Ascending aorta (tissue), 2 donors: ENCODE results near the gene SULT4A1. TPM values are rescaled to one million over a fixed set of nuclear protein-coding genes. Genes with fewer than 3 reads are reported as not detected.

Experiments used
- DNase-seq, 2 donors: peaks; one replicate each; pipeline ENCODE4 v3.0.0-alpha.2; 2019; ENCODE audit warnings: low spot score in 2 of 2
- H3K27ac ChIP-seq, 2 donors: fragments of 200-600 bp; sonication (generic); one replicate each; pipeline ENCODE4 v1.5.1; 2016 to 2017; ENCODE audit warnings: mild to moderate bottlenecking in 1 of 2
- H3K27me3 ChIP-seq: fragments of 200-600 bp; sonication (generic); one replicate; pipeline ENCODE4 v1.5.1; 2017
- H3K36me3 ChIP-seq, 2 donors: fragments of 200-600 bp; sonication (generic); one replicate each; pipeline ENCODE4 v1.5.1; 2016
- H3K4me1 ChIP-seq, 2 donors: fragments of 200-600 bp; sonication (generic); one replicate each; pipeline ENCODE4 v1.5.1; 2016 to 2017; ENCODE audit warnings: mild to moderate bottlenecking in 1 of 2
- H3K4me3 ChIP-seq, 2 donors: fragments of 200-600 bp; sonication (generic); one replicate each; pipeline ENCODE4 v1.5.1; 2016 to 2017; ENCODE audit warnings: mild to moderate bottlenecking in 1 of 2
- H3K9me3 ChIP-seq, 2 donors: fragments of 200-600 bp; sonication (generic); one replicate each; pipeline ENCODE4 v1.5.1; 2016
- intact Hi-C: fragments of 100-400 bp; cut with DNase I; formaldehyde crosslinking; loops from one replicate; pipeline ENCODE4 v1.15.1; 2023
- total RNA-seq: library from RNA; depleted of rRNA; stranded (reverse); fragments of >200 nt; gene quantifications from one replicate; pipeline ENCODE4 v1.1.0, GENCODE V29; 2016
- TF ChIP-seq, protein P1 (sequence below), 3 experiments: fragments of 200-600 bp in 2 of 3; fragments of 450-650 bp in 1 of 3; sonication (generic) in 2 of 3; IDR thresholded peaks; one replicate each; pipeline ENCODE4 v1.5.1; 2016 to 2019; ENCODE audit warnings: antibody characterized with exemption in 3 of 3, mild to moderate bottlenecking in 1 of 3, moderate library complexity in 1 of 3

The SULT4A1 gene
- total RNA-seq, 1 donor from 2014 or later: not detected

- no peaks in the 10 kb centered on the region for H3K27me3 ChIP-seq
- TF ChIP-seq, protein P1, sequence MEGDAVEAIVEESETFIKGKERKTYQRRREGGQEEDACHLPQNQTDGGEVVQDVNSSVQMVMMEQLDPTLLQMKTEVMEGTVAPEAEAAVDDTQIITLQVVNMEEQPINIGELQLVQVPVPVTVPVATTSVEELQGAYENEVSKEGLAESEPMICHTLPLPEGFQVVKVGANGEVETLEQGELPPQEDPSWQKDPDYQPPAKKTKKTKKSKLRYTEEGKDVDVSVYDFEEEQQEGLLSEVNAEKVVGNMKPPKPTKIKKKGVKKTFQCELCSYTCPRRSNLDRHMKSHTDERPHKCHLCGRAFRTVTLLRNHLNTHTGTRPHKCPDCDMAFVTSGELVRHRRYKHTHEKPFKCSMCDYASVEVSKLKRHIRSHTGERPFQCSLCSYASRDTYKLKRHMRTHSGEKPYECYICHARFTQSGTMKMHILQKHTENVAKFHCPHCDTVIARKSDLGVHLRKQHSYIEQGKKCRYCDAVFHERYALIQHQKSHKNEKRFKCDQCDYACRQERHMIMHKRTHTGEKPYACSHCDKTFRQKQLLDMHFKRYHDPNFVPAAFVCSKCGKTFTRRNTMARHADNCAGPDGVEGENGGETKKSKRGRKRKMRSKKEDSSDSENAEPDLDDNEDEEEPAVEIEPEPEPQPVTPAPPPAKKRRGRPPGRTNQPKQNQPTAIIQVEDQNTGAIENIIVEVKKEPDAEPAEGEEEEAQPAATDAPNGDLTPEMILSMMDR (IDR thresholded peaks at IDR 0.05): no peak
- no peaks in the 10 kb centered on the region for H3K9me3 ChIP-seq
- no peak for DNase-seq
- no peak overlapping the region for H3K27ac ChIP-seq
- no peaks in the 10 kb centered on the region for H3K4me1 ChIP-seq
- no peak overlapping the region for H3K4me3 ChIP-seq
- intact Hi-C loops: no loop called here
- H3K36me3 ChIP-seq: no peaks in the 10 kb centered on the region
Observed at GRCh38 chr22:43833286-43834240, 28.8 kb downstream of the SULT4A1 start.

- DNase-seq: no peak
- H3K4me1 ChIP-seq: no peaks in the 10 kb centered on the region
- no peaks in the 10 kb centered on the region for H3K36me3 ChIP-seq
- no peaks in the 10 kb centered on the region for H3K27me3 ChIP-seq
- intact Hi-C loops: no loop called here
- H3K27ac ChIP-seq: no peak overlapping the region
- no peaks in the 10 kb centered on the region for H3K9me3 ChIP-seq
- TF ChIP-seq, protein P1 (IDR thresholded peaks at IDR 0.05): no peak
- H3K4me3 ChIP-seq: no peak overlapping the region
Observed at GRCh38 chr22:43832393-43833265, 29.7 kb downstream of the SULT4A1 start.

DNA sequence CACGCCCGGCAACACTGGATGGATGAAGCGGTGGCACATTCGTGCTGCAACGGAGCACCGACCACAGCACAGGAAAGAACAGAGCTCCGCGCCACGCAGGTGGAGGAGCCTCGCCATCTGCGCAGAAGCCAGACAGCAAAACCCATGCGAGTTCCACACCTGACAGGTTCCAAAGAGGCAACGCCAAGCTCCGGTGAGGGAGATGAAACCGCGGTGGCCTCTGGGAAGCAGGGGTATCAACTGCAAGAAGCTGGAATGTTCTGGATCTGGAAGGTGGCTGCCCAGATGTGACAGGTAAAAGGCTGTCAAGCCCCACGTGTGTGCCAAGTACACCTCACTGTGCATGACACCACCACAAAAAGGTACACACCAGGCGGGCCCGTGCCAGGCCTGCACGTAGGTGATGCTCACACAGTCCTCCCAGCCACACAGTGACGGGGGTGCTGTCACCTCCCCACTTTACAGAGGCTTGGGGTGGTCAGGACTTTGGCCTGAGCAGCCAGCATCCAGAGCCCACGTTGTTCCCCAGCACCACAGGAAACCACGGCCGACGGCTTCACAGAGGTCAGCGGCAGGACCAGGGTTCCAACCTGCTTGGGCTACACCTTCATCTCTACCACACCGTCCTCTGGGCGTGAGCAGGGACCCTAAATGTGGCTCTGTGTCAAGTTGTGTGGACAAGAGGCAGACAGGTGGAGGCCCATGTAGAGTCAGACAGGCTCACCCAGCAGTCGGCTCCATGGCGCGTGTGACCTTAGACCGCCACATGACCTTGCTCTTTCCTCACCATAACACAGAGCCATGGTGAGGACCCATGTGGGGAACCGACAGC is 30.5 kb downstream of the SULT4A1 start:
- no peaks in the 10 kb centered on the region for H3K9me3 ChIP-seq

GRCh38 chr22:43830931-43831560 is 31.3 kb downstream of the SULT4A1 start:
- Histone ChIP-seq H3K36me3 (no peaks in the 10 kb centered on the region), H3K9me3 (no peaks in the 10 kb centered on the region), H3K27ac (no peak overlapping the region), H3K4me3 (no peak overlapping the region), H3K27me3 (no peaks in the 10 kb centered on the region), H3K4me1 (peaks cover 0 to 2% of the 10 kb centered on the region in 2 donors)
- intact Hi-C loops: no loop called here
- no peak for DNase-seq
- TF ChIP-seq, protein P1 (IDR thresholded peaks at IDR 0.05): no peak

More for the DNA sequence above, 30.5 kb downstream of the SULT4A1 start:
- H3K4me1 ChIP-seq: no peaks in the 10 kb centered on the region
- no peak overlapping the region for H3K27ac ChIP-seq
- no peaks in the 10 kb centered on the region for H3K36me3 ChIP-seq
- H3K4me3 ChIP-seq: no peak overlapping the region
- TF ChIP-seq, protein P1 (IDR thresholded peaks at IDR 0.05): no peak
- intact Hi-C loops: no loop called here
- no peak for DNase-seq
- no peaks in the 10 kb centered on the region for H3K27me3 ChIP-seq
